ENCODE measurements around the gene GPR173.

GPR173 gene

GRCh38 chrX:53048169-53049126 is at the start of gene GPR173:
Gene GPR173 (plus strand): TSS chrX:53048789. CDS start chrX:53076622, 27,833 bp downstream.
- ATAC-seq, result no peak
- no peak for DNase-seq (ENCODE audit: low spot score in 2 of 2)
- H3K36me3 Mint-ChIP-seq, result no peaks in the 10 kb centered on the region
- H3K4me1 Mint-ChIP-seq, result no peaks in the 10 kb centered on the region
- no peak within 1 kb of the TSS for H3K27ac Mint-ChIP-seq
- no peak within 1 kb of the TSS for H3K4me3 Mint-ChIP-seq
- H3K9me3 Mint-ChIP-seq, result no peaks in the 10 kb centered on the region

GRCh38 chrX:53000447-53001135 is 48.0 kb upstream of the GPR173 start:
- ATAC-seq (no peak), DNase-seq (ENCODE audit: low spot score in 2 of 2) (no peak)
- Mint-ChIP-seq H3K9me3 (no peaks in the 10 kb centered on the region), H3K4me1 (peaks cover 5% of the 10 kb centered on the region), H3K27ac (no peak overlapping the region), H3K36me3 (peaks cover under 1% of the 10 kb centered on the region), H3K4me3 (no peak overlapping the region)

GRCh38 chrX:53001958-53002357 is 46.6 kb upstream of the GPR173 start:
- Mint-ChIP-seq H3K9me3 (no peaks in the 10 kb centered on the region), H3K4me3 (no peak overlapping the region), H3K27ac (no peak overlapping the region), H3K4me1 (no peaks in the 10 kb centered on the region), H3K36me3 (no peaks in the 10 kb centered on the region)
- ATAC-seq (no peak), DNase-seq (ENCODE audit: low spot score in 2 of 2) (no peak)

GRCh38 chrX:53003111-53003510 is 45.5 kb upstream of the GPR173 start:
- ATAC-seq, result no peak
- DNase-seq (ENCODE audit: low spot score in 2 of 2), result no peak
- Mint-ChIP-seq H3K4me1 (no peaks in the 10 kb centered on the region), H3K27ac (no peak overlapping the region), H3K36me3 (no peaks in the 10 kb centered on the region), H3K4me3 (no peak overlapping the region), H3K9me3 (no peaks in the 10 kb centered on the region)

GRCh38 chrX:53004038-53004437 is 44.6 kb upstream of the GPR173 start:
- no peak for ATAC-seq
- DNase-seq (ENCODE audit: low spot score in 2 of 2), result no peak
- no peaks in the 10 kb centered on the region for H3K36me3 Mint-ChIP-seq
- H3K4me3 Mint-ChIP-seq, result no peak overlapping the region
- H3K27ac Mint-ChIP-seq, result no peak overlapping the region
- H3K4me1 Mint-ChIP-seq, result no peaks in the 10 kb centered on the region
- no peaks in the 10 kb centered on the region for H3K9me3 Mint-ChIP-seq

- H3K9me3 Mint-ChIP-seq, result no peaks in the 10 kb centered on the region
- H3K4me1 Mint-ChIP-seq, result no peaks in the 10 kb centered on the region
- no peak for DNase-seq (ENCODE audit: low spot score in 2 of 2)
- H3K4me3 Mint-ChIP-seq, result no peak overlapping the region
- H3K27ac Mint-ChIP-seq, result no peak overlapping the region
- no peak for ATAC-seq
- H3K36me3 Mint-ChIP-seq, result no peaks in the 10 kb centered on the region
Measured at GRCh38 chrX:53004811-53005210, 43.8 kb upstream of the GPR173 start.

- H3K9me3 Mint-ChIP-seq, result no peaks in the 10 kb centered on the region
- H3K4me1 Mint-ChIP-seq, result no peaks in the 10 kb centered on the region
- ATAC-seq (no peak), DNase-seq (ENCODE audit: low spot score in 2 of 2) (no peak)
- H3K27ac Mint-ChIP-seq, result no peak overlapping the region
- H3K4me3 Mint-ChIP-seq, result no peak overlapping the region
- no peaks in the 10 kb centered on the region for H3K36me3 Mint-ChIP-seq
Measured at GRCh38 chrX:53005327-53005726, 43.3 kb upstream of the GPR173 start.

- H3K9me3 Mint-ChIP-seq, result no peaks in the 10 kb centered on the region
- no peak overlapping the region for H3K27ac Mint-ChIP-seq
- DNase-seq (ENCODE audit: low spot score in 2 of 2), result no peak
- H3K36me3 Mint-ChIP-seq, result no peaks in the 10 kb centered on the region
- H3K4me3 Mint-ChIP-seq, result no peak overlapping the region
- H3K4me1 Mint-ChIP-seq, result no peaks in the 10 kb centered on the region
- no peak for ATAC-seq
Measured at GRCh38 chrX:53009032-53009431, 39.6 kb upstream of the GPR173 start.

- Mint-ChIP-seq H3K36me3 (no peaks in the 10 kb centered on the region), H3K4me1 (no peaks in the 10 kb centered on the region), H3K27ac (no peak overlapping the region), H3K4me3 (no peak overlapping the region), H3K9me3 (no peaks in the 10 kb centered on the region)
- no peak for ATAC-seq
- no peak for DNase-seq (ENCODE audit: low spot score in 2 of 2)
Measured at GRCh38 chrX:53013291-53013690, 35.3 kb upstream of the GPR173 start.

- ATAC-seq, result no peak
- H3K36me3 Mint-ChIP-seq, result no peaks in the 10 kb centered on the region
- no peaks in the 10 kb centered on the region for H3K4me1 Mint-ChIP-seq
- H3K27ac Mint-ChIP-seq, result no peak overlapping the region
- no peak overlapping the region for H3K4me3 Mint-ChIP-seq
- H3K9me3 Mint-ChIP-seq, result no peaks in the 10 kb centered on the region
- no peak for DNase-seq (ENCODE audit: low spot score in 2 of 2)
Measured at GRCh38 chrX:53018627-53019026, 30.0 kb upstream of the GPR173 start.

GRCh38 chrX:53022381-53022780 is 26.2 kb upstream of the GPR173 start:
- Mint-ChIP-seq H3K9me3 (no peaks in the 10 kb centered on the region), H3K4me1 (no peaks in the 10 kb centered on the region), H3K36me3 (no peaks in the 10 kb centered on the region), H3K4me3 (no peak overlapping the region), H3K27ac (no peak overlapping the region)
- ATAC-seq (no peak), DNase-seq (ENCODE audit: low spot score in 2 of 2) (no peak)

GRCh38 chrX:53028678-53029077 is 19.9 kb upstream of the GPR173 start:
- Mint-ChIP-seq H3K27ac (no peak overlapping the region), H3K4me3 (no peak overlapping the region), H3K36me3 (no peaks in the 10 kb centered on the region), H3K4me1 (no peaks in the 10 kb centered on the region), H3K9me3 (no peaks in the 10 kb centered on the region)
- no peak for DNase-seq (ENCODE audit: low spot score in 2 of 2)
- no peak for ATAC-seq

GRCh38 chrX:53031380-53031779 is 17.2 kb upstream of the GPR173 start:
- ATAC-seq, result no peak
- no peak overlapping the region for H3K4me3 Mint-ChIP-seq
- H3K27ac Mint-ChIP-seq, result no peak overlapping the region
- DNase-seq (ENCODE audit: low spot score in 2 of 2), result no peak
- H3K9me3 Mint-ChIP-seq, result no peaks in the 10 kb centered on the region
- no peaks in the 10 kb centered on the region for H3K4me1 Mint-ChIP-seq
- no peaks in the 10 kb centered on the region for H3K36me3 Mint-ChIP-seq

GRCh38 chrX:53036149-53036548 is 12.4 kb upstream of the GPR173 start:
- H3K9me3 Mint-ChIP-seq, result no peaks in the 10 kb centered on the region
- no peaks in the 10 kb centered on the region for H3K36me3 Mint-ChIP-seq
- DNase-seq (ENCODE audit: low spot score in 2 of 2) (no peak), ATAC-seq (no peak)
- H3K4me3 Mint-ChIP-seq, result no peak overlapping the region
- H3K27ac Mint-ChIP-seq, result no peak overlapping the region
- H3K4me1 Mint-ChIP-seq, result no peaks in the 10 kb centered on the region

GRCh38 chrX:53039236-53039635 is 9.4 kb upstream of the GPR173 start:
- Mint-ChIP-seq H3K27ac (no peak overlapping the region), H3K36me3 (no peaks in the 10 kb centered on the region), H3K4me1 (no peaks in the 10 kb centered on the region), H3K4me3 (no peak overlapping the region), H3K9me3 (no peaks in the 10 kb centered on the region)
- ATAC-seq (no peak), DNase-seq (ENCODE audit: low spot score in 2 of 2) (no peak)

GRCh38 chrX:53044995-53045394 is 3.6 kb upstream of the GPR173 start:
- Mint-ChIP-seq H3K4me1 (no peaks in the 10 kb centered on the region), H3K4me3 (no peak overlapping the region), H3K9me3 (no peaks in the 10 kb centered on the region), H3K36me3 (no peaks in the 10 kb centered on the region), H3K27ac (no peak overlapping the region)
- ATAC-seq (no peak), DNase-seq (ENCODE audit: low spot score in 2 of 2) (no peak)

Measured in stimulated activated effector memory CD8-positive, alpha-beta T cell treated with anti-CD3 and anti-CD28 coated beads, Interleukin-12 subunit alpha, Interleukin-12 subunit beta, amount 100 ng/mL, for 72 hours (primary cell).